GM12801 (cell line): ENCODE results near the gene WFDC12.

Experiments
- CTCF ChIP-seq: IDR thresholded peaks from one replicate; pipeline ENCODE4 v1.5.1; 2011; ENCODE audit warnings: control low read depth; ENCODE audit not compliant: insufficient read length; ENCODE audit errors: extremely low read depth

The WFDC12 gene

GRCh38 chr20:45114465-45115385 is 9.5 kb downstream of the WFDC12 start, which contains the start of gene WFDC5:
Gene WFDC5 (minus strand): TSS chr20:45115174. CDS start chr20:45115083, 91 bp downstream.
- TF ChIP-seq CTCF, result no peak

GRCh38 chr20:45113865-45114264 is 10.4 kb downstream of the WFDC12 start:
- no peak for TF ChIP-seq CTCF

GRCh38 chr20:45112754-45113153 is 11.5 kb downstream of the WFDC12 start:
- TF ChIP-seq CTCF, result no peak

GRCh38 chr20:45111799-45112471 is 12.3 kb downstream of the WFDC12 start:
- no peak for TF ChIP-seq CTCF

GRCh38 chr20:45111285-45111684 is 13.0 kb downstream of the WFDC12 start:
- no peak for TF ChIP-seq CTCF

- TF ChIP-seq CTCF, result no peak
These were observed 14.0 kb downstream of the WFDC12 start for GRCh38 chr20:45110301-45110700.

GRCh38 chr20:45109634-45110033 is 14.6 kb downstream of the WFDC12 start:
- TF ChIP-seq CTCF, result no peak
